Endothelial cell of umbilical vein (primary cell): ENCODE data around the gene ABCB4. TPM values are rescaled to one million over a fixed set of nuclear protein-coding genes. Genes with fewer than 3 reads are reported as not detected.

Experiments used
- BruUV-seq: library from RNA; stranded (reverse); fragments of 400-500 nt; replicated peaks from 2 replicates; lab custom pipeline; 2021; lab: Mats Ljungman, UMichigan
- CTCF ChIA-PET: fragments of 300-600, 350-600 bp; sonication (Branson Sonifier 250); formaldehyde crosslinking; loops from one replicate; lab custom pipeline; 2021; ENCODE audit warnings: antibody characterized with exemption, inconsistent platforms; lab: Charles Lee
- POLR2A ChIA-PET: fragments of 300-600, 350-600 bp; sonication (Branson Sonifier 250); formaldehyde crosslinking; loops from one replicate; lab custom pipeline; 2021; ENCODE audit warnings: antibody characterized with exemption, inconsistent platforms; lab: Charles Lee
- DNase-seq: peaks from one replicate; pipeline ENCODE4 v3.0.0-alpha.2; 2011; ENCODE audit warnings: low read depth, low spot score
- FAIRE-seq: peaks from 2 replicates; lab custom pipeline; 2011; peaks lifted over from hg19 to GRCh38; lab: Jason Lieb, UNC
- H2AFZ ChIP-seq: 2 replicates; pipeline ENCODE4 v1.6.0; 2012; ENCODE audit warnings: low read depth, low read length, control low read depth, inconsistent platforms
- H3K27ac ChIP-seq: 2 replicates; pipeline ENCODE4 v1.5.1; 2011; ENCODE audit warnings: low read depth, mild to moderate bottlenecking, control low read depth, low read length, moderate library complexity; ENCODE audit not compliant: insufficient read depth
- H3K27me3 ChIP-seq, 2 experiments: 2 replicates each; pipeline versions ENCODE4 v1.6.0 to v1.6.1; 2011; ENCODE audit warnings: low read length in 2 of 2, mixed read lengths in 1 of 2; ENCODE audit not compliant: control insufficient read depth in 2 of 2, insufficient read depth in 2 of 2
- H3K36me3 ChIP-seq, 2 experiments: 2 replicates in 1 of 2; 3 replicates in 1 of 2; pipeline ENCODE4 v1.5.1; 2011; ENCODE audit warnings: low read length in 2 of 2, mild to moderate bottlenecking in 1 of 2, moderate library complexity in 1 of 2; ENCODE audit not compliant: control insufficient read depth in 2 of 2, insufficient read depth in 2 of 2; ENCODE audit errors: extremely low read depth in 1 of 2
- H3K4me1 ChIP-seq: 3 replicates; pipeline ENCODE4 v1.5.1; 2011; ENCODE audit warnings: mild to moderate bottlenecking, low read length; ENCODE audit not compliant: control insufficient read depth, insufficient read depth; ENCODE audit errors: extremely low read depth
- H3K4me2 ChIP-seq: 2 replicates; pipeline ENCODE4 v1.6.1; 2011; ENCODE audit warnings: low read length, control low read depth, mixed read lengths; ENCODE audit not compliant: insufficient read depth
- H3K4me3 ChIP-seq, 3 experiments: fragments of 200-600 bp in 1 of 3; sonication (generic), shearing (Covaris generic) in 1 of 3; replicated peaks in 1 of 3; 2 replicates each; pipeline ENCODE4 v1.5.1; 2011 to 2016; ENCODE audit warnings: control low read depth in 3 of 3, low read length in 3 of 3, mild to moderate bottlenecking in 2 of 3, inconsistent platforms in 1 of 3, low read depth in 1 of 3, moderate library complexity in 1 of 3; ENCODE audit not compliant: insufficient read depth in 1 of 3
- H3K79me2 ChIP-seq: 2 replicates; pipeline ENCODE4 v1.6.0; 2012; ENCODE audit warnings: low read length, inconsistent platforms; ENCODE audit not compliant: control insufficient read depth, insufficient read depth
- H3K9ac ChIP-seq: replicated peaks from 2 replicates; pipeline ENCODE3; 2011; ENCODE audit warnings: low read length, control low read depth; ENCODE audit not compliant: insufficient read depth; ENCODE audit errors: extremely low read depth
- H3K9me1 ChIP-seq: replicated peaks from 3 replicates; pipeline ENCODE4 v1.6.0; 2011; ENCODE audit warnings: mild to moderate bottlenecking, low read length; ENCODE audit not compliant: control insufficient read depth, insufficient read depth; ENCODE audit errors: extremely low read depth
- H3K9me3 ChIP-seq: replicated peaks from 2 replicates; pipeline ENCODE4 v1.5.1; 2012; ENCODE audit warnings: low read length, inconsistent platforms; ENCODE audit not compliant: control insufficient read depth, insufficient read depth
- H4K20me1 ChIP-seq: replicated peaks from 2 replicates; pipeline ENCODE3; 2011; ENCODE audit warnings: mild to moderate bottlenecking, low read length; ENCODE audit not compliant: control insufficient read depth, insufficient read depth; ENCODE audit errors: extremely low read depth
- EZH2 ChIP-seq: IDR thresholded peaks from 2 replicates; pipeline ENCODE4 v1.6.1; 2012; ENCODE audit warnings: borderline replicate concordance, low read depth, mild to moderate bottlenecking, moderate library complexity, low read length, inconsistent platforms; ENCODE audit not compliant: severe bottlenecking
- FOS ChIP-seq: IDR thresholded peaks from 2 replicates; pipeline ENCODE4 v1.6.1; 2011; ENCODE audit warnings: mild to moderate bottlenecking, low read length, moderate library complexity, borderline replicate concordance; ENCODE audit not compliant: insufficient read depth
- GATA2 ChIP-seq: IDR thresholded peaks from 2 replicates; pipeline ENCODE4 v1.7.0; 2011; ENCODE audit warnings: low read depth, mild to moderate bottlenecking, moderate library complexity, mixed read lengths, low read length; ENCODE audit not compliant: insufficient read length, insufficient read depth
- JUN ChIP-seq: IDR thresholded peaks from 2 replicates; pipeline ENCODE4 v1.6.1; 2011; ENCODE audit warnings: borderline replicate concordance, low read depth; ENCODE audit not compliant: insufficient read length, insufficient read depth
- MAX ChIP-seq: IDR thresholded peaks from 2 replicates; pipeline ENCODE4 v1.6.1; 2011; ENCODE audit not compliant: insufficient read depth, insufficient read length
- MYC ChIP-seq: IDR thresholded peaks from one replicate; pipeline ENCODE4 v1.6.1; 2011; ENCODE audit warnings: mild to moderate bottlenecking, low read depth, low read length
- POLR2A ChIP-seq: IDR thresholded peaks from 2 replicates; pipeline ENCODE4 v1.6.1; 2012; ENCODE audit warnings: low read depth, mild to moderate bottlenecking, control low read depth, low read length
- POLR2AphosphoS5 ChIP-seq: IDR thresholded peaks from 2 replicates; pipeline ENCODE4 v1.6.1; 2012; ENCODE audit warnings: low read depth, mild to moderate bottlenecking, control low read depth, low read length, moderate library complexity; ENCODE audit not compliant: insufficient read depth
- dilution Hi-C: fragments of 300-500 bp; cut with MboI; formaldehyde crosslinking; loops from one replicate; pipeline ENCODE4 v1.15.0; 2019; ENCODE audit warnings: low sequenced_read_pairs; ENCODE audit not compliant: extremely low pct_ligation_motif_present
- intact Hi-C: fragments of 100-400 bp; cut with micrococcal nuclease; formaldehyde crosslinking; loops from one replicate; pipeline ENCODE4 v1.10.0; 2022
- polyA plus RNA-seq, 4 experiments: library from polyadenylated mRNA; depleted of rRNA in 3 of 4; stranded (reverse) in 3 of 4; unstranded in 1 of 4; fragments of >200 nt; gene quantifications; 2 replicates each; pipeline versions ENCODE4 v1.2.1 to v1.2.3, GENCODE V29; 2011 to 2012; ENCODE audit warnings: missing spikeins in 1 of 4
- total RNA-seq: library from RNA; stranded (reverse); gene quantifications from 2 replicates; pipeline ENCODE4 v1.2.3, GENCODE V29; 2021
- TF ChIP-seq, protein P1 (sequence below), 2 donors: IDR thresholded peaks; 1 replicate in 1 of 2; 2 replicates in 1 of 2; pipeline ENCODE4 v1.5.1; 2011; ENCODE audit warnings: low read length in 2 of 2, mild to moderate bottlenecking in 2 of 2, moderate library complexity in 2 of 2, control low read depth in 1 of 2, inconsistent platforms in 1 of 2, low read depth in 1 of 2; ENCODE audit not compliant: insufficient read depth in 1 of 2; ENCODE audit errors: extremely low read depth in 1 of 2

ABCB4 gene
- total and polyA plus RNA-seq, 2 donors (not counting 3 experiments of a cell fraction or from before 2014, with no cell fraction given), result 0.11 to 0.15 TPM

DNA sequence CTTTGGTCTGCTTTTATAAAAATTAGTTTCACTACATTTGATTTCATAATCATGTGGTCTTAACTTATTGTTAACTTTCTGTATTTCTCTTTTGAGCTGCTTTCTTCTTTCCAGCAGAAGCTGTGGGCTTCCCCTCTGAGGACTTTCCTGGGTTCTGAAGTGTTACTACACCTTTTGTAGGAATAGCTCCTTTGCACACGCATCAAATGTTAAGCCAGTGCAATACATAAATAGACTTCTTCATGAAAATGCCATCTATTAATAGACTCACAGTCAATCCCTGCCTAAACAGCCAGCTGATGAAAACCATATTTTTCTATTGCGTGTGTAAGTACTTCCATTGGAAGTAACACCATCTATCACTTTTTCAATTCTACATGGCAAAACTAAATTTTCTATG is 1.5 kb downstream of the ABCB4 start:
- Histone ChIP-seq H3K4me2 (no peak overlapping the region), H3K79me2 (no peaks in the 10 kb centered on the region), H3K9me3 (no peaks in the 10 kb centered on the region), H3K4me1 (peaks cover 6% of the 10 kb centered on the region), H2AFZ (no peak overlapping the region), H3K27me3 (peaks cover 26 to 55% of the 10 kb centered on the region in 2 experiments), H4K20me1 (no peaks in the 10 kb centered on the region), H3K9me1 (no peaks in the 10 kb centered on the region), H3K27ac (no peak overlapping the region), H3K9ac (no peak overlapping the region), H3K4me3 (no peak overlapping the region), H3K36me3 (no peaks in the 10 kb centered on the region)
- BruUV-seq, result no TSS peak
- ChIA-PET CTCF (no interaction called here), POLR2A (no interaction called here)
- intact Hi-C loops (no loop called here), dilution Hi-C loops (no loop called here)
- peak; percentile 59 for FAIRE-seq
- no peak for DNase-seq
- TF ChIP-seq MAX (no peak), EZH2 (no peak), POLR2AphosphoS5 (no peak), FOS (no peak), POLR2A (no peak)

DNA sequence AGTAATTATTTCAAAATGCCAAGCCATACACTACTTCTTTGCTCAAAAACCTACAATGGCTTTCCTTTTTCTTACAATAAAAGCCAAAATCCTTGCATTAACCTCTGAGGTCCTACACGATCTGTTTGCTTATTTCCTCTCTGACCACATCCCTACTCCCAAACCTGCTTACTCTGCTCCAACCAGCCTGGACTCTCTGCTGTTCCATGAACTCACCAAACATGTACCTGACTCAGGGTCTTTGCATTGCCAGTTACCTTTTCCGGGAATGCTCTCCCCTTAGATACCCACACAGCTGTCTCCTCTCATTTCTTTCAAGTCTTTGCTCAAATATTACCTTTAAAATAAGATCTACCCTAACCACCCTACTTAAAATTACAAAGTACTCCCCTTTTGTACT is 2.3 kb downstream of the ABCB4 start:
- BruUV-seq, result no TSS peak
- peaks cover 6% of the 10 kb centered on the region for H3K4me1 ChIP-seq
- H3K4me3 ChIP-seq, result no peak overlapping the region
- no peaks in the 10 kb centered on the region for H3K79me2 ChIP-seq
- ChIA-PET POLR2A (no interaction called here), CTCF (no interaction called here)
- no peak overlapping the region for H3K9ac ChIP-seq
- no peaks in the 10 kb centered on the region for H4K20me1 ChIP-seq
- DNase-seq (no peak), FAIRE-seq (no peak)
- H3K9me3 ChIP-seq, result no peaks in the 10 kb centered on the region
- H3K27ac ChIP-seq, result no peak overlapping the region
- H3K36me3 ChIP-seq, result no peaks in the 10 kb centered on the region
- H2AFZ ChIP-seq, result no peak overlapping the region
- no peak overlapping the region for H3K4me2 ChIP-seq
- H3K27me3 ChIP-seq, result peaks cover 26 to 49% of the 10 kb centered on the region in 2 experiments
- H3K9me1 ChIP-seq, result no peaks in the 10 kb centered on the region
- dilution Hi-C loops (no loop called here), intact Hi-C loops (no loop called here)
- TF ChIP-seq, protein P1, sequence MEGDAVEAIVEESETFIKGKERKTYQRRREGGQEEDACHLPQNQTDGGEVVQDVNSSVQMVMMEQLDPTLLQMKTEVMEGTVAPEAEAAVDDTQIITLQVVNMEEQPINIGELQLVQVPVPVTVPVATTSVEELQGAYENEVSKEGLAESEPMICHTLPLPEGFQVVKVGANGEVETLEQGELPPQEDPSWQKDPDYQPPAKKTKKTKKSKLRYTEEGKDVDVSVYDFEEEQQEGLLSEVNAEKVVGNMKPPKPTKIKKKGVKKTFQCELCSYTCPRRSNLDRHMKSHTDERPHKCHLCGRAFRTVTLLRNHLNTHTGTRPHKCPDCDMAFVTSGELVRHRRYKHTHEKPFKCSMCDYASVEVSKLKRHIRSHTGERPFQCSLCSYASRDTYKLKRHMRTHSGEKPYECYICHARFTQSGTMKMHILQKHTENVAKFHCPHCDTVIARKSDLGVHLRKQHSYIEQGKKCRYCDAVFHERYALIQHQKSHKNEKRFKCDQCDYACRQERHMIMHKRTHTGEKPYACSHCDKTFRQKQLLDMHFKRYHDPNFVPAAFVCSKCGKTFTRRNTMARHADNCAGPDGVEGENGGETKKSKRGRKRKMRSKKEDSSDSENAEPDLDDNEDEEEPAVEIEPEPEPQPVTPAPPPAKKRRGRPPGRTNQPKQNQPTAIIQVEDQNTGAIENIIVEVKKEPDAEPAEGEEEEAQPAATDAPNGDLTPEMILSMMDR (IDR thresholded peaks at IDR 0.05; ENCODE audit: extremely low read depth in 1 of 2, insufficient read depth in 1 of 2, low read depth in 1 of 2, low read length in 2 of 2), result no peak
- TF ChIP-seq POLR2A, result no peak
- no peak for TF ChIP-seq GATA2
- TF ChIP-seq POLR2AphosphoS5, result no peak
- no peak for TF ChIP-seq JUN
- TF ChIP-seq FOS, result no peak
- TF ChIP-seq MYC, result no peak
